NCI-H2227 (cell line): ENCODE measurements around the gene PCGF2.

ENCODE experiments used
- DNase-seq: peaks from one replicate; lab custom pipeline; 2025; ENCODE audit not compliant: unreplicated experiment; lab: John Stamatoyannopoulos, UW

PCGF2 gene

DNA sequence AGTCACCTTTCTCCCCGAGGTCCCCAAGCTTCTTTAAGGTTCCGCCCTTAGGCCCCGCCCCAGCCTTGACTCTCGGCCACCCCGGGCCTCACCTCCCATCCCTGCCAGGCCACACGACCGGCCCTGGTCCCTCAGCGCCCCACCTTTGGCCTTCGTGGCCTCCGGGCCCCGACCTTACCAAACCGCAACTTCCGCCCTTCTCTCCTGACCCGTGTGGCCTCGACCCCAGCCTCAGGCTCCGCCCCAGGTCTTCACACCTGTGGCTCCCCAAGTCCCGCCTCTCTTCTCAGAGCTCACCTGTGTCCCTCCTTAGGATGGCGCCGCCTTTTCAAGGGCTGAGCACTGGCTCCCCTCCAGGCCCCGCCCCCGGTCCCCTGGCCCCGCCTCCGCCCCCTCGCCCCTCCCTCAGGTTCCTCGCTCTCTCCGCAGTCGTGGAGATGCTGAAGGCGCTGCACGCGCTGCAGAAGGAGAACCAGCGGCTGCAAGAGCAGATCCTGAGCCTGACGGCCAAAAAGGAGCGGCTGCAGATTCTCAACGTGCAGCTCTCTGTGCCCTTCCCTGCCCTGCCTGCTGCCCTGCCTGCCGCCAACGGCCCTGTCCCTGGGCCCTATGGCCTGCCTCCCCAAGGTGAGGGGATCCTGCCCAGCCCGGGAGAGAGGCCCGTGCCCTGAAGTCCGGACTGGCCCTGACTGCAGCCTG lies 28.0 kb downstream of the PCGF2 start:
- no peak for DNase-seq

DNA sequence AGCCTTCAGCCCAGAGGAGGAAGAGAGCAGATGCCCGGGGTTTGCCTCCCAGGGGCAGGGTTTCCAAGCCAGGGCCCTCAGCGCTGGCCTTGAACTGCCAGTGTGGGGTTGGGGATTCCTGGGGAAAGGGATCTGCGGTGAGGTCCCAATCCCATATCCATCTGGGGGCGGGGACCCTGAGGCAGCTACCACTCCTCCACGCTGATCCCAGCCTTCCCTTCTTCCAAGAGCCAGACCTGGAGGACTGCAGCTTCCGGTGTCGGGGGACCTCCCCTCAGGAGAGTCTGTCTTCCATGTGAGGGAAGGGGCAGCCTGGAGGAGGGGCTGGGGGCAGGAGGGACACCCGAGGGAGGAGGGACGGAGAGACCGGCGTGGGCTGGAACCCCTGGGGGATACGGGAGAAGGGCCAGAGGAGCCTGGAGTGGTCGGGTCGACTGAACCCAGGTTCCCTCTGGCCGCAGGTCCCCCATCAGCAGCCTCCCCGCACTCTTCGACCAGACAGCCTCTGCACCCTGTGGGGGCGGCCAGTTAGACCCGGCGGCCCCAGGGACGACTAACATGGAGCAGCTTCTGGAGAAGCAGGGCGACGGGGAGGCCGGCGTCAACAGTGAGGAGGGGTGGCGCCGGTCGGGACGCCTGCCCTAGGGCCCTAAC lies 28.7 kb downstream of the PCGF2 start:
- DNase-seq = no peak

DNA sequence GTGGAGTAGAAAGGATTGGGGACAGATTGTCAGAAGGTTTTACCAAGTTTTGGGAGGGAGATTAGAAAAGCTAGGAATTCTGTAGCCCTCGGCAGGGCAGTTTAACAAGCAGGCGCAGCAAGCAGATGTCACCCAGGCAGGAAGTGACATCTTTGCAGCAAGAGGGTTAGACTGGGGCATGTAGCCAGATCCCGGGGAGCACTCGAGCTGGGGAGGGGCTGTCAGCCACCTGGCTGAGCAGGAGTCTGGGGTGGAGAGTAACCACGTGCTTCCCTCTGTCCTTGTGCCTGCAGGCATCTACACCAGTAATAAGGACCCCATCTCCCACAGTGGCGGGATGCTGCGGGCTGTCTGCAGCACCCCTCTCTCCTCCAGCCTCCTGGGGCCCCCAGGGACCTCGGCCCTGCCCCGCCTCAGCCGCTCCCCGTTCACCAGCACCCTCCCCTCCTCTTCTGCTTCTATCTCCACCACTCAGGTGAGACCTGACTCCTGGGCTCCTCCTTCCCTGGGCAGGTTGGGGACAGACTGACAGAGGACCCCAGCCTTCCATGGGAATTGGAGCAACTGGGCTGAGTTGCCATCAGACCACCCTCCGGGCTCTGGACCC lies 30.9 kb downstream of the PCGF2 start:
- no peak for DNase-seq

GRCh38 chr17:38716368-38717005 lies 31.6 kb downstream of the PCGF2 start:
- DNase-seq = no peak

DNA sequence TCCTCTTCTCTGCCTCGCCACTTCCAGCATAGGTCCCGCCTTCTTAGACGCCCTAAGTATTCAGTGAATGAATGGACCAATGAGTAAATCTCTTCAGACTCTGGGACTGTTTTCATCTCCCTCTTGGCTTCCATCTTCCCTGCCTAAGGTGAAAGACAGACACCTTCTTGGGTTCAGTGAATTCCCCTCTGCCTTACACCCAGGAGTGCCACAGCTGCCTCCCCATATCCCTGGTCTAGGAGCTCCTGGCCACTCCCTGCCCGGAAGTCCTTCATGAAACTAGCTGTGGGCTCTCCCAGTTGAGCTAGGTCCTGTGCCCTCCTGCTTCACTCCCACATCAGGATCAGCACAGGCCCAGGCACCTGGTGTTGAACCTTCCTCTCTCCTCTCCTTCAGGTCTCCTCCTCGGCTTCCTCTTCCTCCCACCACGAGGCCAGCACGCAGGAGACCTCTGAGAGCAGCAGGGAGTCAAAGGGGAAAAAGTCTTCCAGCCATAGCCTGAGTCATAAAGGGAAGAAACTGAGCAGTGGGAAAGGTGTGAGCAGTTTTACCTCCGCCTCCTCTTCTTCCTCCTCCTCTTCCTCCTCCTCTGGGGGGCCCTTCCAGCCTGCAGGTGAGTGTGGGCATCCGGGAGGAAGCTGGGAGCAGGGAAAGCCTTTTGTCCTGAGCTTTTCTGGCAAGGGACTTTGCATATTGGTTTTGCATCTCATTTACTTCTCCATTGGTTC lies 32.8 kb downstream of the PCGF2 start:
- DNase-seq = no peak

DNA sequence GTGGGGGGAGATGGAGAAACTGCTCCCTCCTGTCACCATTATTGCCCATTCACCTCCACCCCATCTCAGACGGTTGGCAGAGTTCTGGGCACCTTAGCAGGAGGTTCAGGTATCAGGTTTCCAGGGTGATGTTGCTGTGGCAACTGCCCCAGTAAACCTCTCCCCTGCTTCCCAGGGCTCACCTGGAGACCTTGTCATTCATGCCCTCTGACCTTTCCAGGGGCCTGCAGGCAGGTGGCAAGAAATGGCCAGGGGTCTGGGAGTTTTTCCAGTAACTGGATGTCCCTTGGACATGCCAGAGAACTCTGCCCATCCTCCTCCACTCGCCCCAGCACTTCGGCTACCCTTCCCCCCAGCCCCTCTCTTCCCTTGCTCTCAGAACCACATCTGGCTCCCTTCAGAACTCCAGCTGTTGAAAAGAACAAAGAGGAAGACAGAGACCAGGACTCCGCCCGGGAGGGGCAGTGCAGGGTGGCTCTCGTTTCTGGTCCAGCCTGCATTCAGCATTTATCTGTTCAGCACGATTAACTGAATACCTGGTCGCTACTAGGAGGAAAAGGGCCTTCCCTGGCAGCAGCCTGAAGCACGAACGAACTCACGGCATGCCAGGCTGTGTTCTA lies 34.6 kb downstream of the PCGF2 start:
- DNase-seq = no peak

- DNase-seq = no peak
These were observed 35.5 kb downstream of the PCGF2 start for GRCh38 chr17:38712593-38712992.

DNA sequence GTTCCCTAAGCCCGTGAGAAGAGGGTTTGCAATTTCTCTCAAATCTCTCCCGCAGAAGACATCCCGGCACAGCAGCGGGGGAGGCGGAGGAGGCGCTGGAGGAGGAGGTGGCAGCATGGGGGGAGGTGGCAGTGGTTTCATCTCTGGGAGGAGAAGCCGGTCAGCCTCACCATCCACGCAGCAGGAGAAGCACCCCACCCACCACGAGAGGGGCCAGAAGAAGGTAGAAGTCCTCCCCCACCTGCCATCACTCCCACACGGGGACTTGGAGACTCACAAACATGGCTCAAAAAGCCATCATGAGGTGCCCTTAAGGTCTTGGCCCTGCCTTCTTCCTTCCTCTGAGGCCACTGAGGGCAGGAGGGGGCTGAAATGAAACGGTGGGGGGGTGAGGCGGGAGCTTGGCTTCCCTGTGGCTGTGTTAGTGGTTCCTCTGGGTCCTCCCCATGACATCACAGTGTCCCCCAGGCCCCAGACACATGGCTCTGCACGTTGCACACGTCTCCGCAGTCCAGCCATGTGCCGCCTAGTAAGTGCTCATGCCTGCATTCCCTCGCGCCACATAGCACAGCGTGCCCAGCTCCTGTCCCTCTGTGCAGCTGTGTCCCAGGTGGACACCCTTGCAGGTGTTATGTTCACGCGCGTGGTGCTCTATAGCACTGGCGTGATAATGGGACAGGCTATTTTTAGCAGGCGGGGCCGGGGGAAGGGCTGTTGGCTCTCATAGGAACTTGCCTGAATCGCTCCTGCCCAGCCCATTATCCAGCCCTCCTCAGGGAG lies 36.2 kb downstream of the PCGF2 start:
- DNase-seq = no peak

DNA sequence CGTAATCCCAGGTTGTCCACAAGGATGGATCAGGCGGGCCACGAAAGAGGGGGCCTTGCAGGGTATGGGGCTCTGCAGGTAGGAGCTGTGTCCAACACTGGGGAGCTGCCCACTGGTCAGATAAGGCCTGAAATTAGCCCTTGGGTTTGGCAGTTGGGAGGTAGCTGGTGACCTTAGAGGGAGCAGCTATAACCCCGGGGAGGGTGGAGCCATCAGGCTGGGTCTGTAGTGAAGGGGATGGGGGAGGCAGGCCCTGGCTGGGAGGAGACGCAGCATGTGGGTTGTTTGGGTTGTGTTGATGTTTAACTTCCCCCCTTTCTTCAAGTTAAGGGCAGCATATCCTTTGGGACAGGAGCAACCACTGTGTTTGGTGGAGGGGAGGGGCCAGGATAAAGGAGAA lies 37.2 kb downstream of the PCGF2 start:
- DNase-seq = no peak

DNA sequence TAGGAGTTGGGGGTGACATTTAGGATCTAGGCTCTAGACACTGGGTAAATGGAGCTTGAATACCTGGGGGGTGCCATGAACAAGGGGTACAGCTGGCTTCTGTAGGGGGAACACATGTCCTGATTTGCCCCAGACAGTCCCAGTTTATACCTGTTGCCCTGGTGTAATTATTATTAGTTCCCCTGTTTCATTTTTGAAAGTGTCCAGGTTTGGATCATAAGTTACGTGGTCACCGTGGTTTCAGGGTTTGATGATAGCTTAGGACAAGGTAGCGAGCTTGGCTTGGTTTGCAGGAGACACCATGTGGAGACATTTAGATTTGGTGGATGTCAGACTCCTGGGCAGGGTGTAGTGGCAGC lies 37.6 kb downstream of the PCGF2 start:
- DNase-seq = no peak

GRCh38 chr17:38709864-38710603 lies 38.1 kb downstream of the PCGF2 start:
- no peak for DNase-seq

DNA sequence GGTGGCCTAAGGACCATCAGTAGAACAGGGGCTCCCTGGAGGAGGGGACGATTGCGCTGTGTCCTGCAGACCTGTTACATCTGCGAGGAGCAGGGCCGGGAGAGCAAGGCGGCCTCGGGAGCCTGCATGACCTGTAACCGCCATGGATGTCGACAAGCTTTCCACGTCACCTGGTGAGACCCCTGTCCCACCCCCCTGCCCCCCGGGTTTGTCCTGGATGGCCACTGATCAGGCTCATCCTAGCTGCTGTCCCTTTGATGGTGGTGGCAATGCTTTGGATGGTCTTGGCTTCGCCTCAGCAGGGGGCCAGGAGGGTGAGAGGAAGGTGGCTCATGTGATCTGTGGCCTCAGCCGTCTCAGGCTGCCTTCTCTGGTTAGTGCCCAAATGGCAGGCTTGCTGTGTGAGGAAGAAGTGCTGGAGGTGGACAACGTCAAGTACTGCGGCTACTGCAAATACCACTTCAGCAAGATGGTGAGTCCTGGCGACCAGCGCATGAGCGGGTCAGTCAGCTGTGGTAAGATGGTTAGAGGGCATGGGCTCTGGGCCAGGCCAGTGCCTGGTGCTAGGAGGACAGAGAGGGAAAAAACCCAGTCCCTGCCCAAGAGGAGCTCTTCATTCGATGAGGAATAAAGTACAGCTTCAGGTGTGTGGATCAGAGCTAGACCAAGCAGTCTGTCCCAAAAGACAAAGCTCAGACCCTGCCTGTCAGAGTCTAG lies 38.9 kb downstream of the PCGF2 start:
- DNase-seq = no peak

- DNase-seq = no peak
These were observed 40.3 kb downstream of the PCGF2 start for GRCh38 chr17:38707678-38708351.

DNA sequence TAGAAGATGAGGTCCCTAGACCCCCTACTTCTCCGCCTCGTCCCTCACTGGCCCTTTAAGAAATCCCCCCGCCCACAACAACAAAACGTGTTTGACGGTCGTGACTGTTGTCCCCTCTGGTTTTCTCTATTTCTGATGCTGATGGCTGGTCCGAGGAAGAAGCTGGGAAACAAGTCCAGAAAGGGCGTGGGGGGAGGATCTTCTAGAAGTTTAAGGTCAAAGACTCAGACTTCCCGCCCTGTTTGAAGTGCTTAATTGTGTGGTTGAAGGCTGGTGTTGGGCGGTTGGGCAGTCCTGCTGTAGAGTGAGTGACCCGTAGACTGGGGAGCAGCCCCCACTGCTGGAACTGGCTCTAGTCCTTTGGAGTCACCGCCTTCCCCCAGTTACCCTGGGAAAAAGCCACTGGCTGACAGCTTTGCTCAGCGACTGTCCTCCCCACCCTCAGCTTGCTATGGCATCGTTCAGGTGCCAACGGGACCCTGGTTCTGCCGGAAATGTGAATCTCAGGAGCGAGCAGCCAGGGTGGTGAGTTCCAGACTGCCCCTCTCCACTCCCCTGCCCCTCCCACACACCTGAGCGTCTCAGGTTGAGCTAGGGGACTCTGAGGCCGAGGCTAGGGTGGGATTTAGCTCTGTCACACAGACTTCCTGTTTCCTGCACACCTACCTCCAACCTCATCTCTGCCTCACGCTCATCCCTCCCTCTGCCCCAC lies 41.5 kb downstream of the PCGF2 start:
- peak; percentile 56 for DNase-seq

DNA sequence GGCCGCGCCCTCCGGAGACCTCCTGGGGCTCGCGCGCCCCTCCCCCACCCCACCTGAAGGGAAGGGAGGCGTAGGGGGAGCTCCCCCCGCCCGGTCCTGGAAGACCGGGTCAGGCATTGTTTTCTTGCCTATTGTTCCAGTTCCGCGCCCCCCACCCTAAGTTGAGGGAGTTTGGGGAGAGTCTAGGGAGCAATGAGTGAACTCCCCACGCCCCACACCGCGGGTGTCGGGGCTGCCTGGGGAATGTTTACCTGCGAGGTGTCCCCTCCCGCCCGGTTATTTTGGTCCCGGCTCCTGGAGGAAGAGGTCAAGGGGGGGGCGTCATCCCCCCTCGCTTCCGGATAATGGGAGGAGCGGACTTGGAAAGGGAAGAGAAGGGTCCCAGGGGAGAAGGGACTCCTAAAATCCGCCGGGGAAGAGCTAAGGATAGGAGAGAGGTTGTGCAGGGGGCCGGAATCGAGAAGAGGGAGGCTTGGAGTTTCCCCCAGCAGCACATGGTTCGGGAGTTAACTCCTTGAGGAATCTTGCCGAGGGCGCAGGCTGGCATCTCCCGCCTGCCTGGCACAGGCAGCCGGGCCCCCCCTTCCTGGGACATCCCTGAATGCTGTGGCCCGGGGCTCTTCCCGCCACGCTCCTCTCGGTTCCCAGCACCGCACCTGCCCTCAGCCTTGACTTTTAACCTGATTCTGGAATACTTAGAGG lies 42.2 kb downstream of the PCGF2 start:
- peak; percentile 65 for DNase-seq

GRCh38 chr17:38705523-38705802 lies 42.7 kb downstream of the PCGF2 start:
- DNase-seq = peak; percentile 60
